Testis (tissue), 3 donors: ENCODE measurements around the gene POFUT1. TPM values are rescaled to one million over a fixed set of nuclear protein-coding genes. Genes with fewer than 3 reads are reported as not detected.

Experiments
- DNase-seq: peaks from one replicate; pipeline ENCODE4 v3.0.0-alpha.2; 2019
- H3K27ac ChIP-seq, 2 donors: fragments of 200-600 bp; sonication (generic); one replicate each; pipeline ENCODE4 v1.5.1; 2019
- H3K27me3 ChIP-seq: fragments of 200-600 bp; sonication (generic); one replicate; pipeline ENCODE4 v1.5.1; 2019
- H3K36me3 ChIP-seq: fragments of 200-600 bp; sonication (generic); one replicate; pipeline ENCODE4 v1.5.1; 2017; ENCODE audit warnings: low read depth; ENCODE audit errors: missing control alignments
- H3K4me1 ChIP-seq: fragments of 200-600 bp; sonication (generic); one replicate; pipeline ENCODE4 v1.5.1; 2019
- H3K4me3 ChIP-seq, 2 donors: fragments of 200-600 bp; sonication (generic); one replicate each; pipeline ENCODE4 v1.5.1; 2017 to 2019
- H3K9me3 ChIP-seq: fragments of 200-600 bp; sonication (generic); one replicate; pipeline ENCODE4 v1.5.1; 2017
- CTCF ChIP-seq, 3 experiments: fragments of 450-650 bp in 2 of 3; fragments of 200-600 bp in 1 of 3; sonication (generic) in 1 of 3; IDR thresholded peaks; one replicate each; pipeline ENCODE4 v1.5.1; 2016 to 2019; ENCODE audit warnings: antibody characterized with exemption in 3 of 3, mild to moderate bottlenecking in 2 of 3, moderate library complexity in 1 of 3
- POLR2A ChIP-seq: fragments of 450-650 bp; IDR thresholded peaks from one replicate; pipeline ENCODE4 v1.6.1; 2017; ENCODE audit warnings: antibody characterized with exemption, mild to moderate bottlenecking, moderate library complexity
- WGBS, 2 donors: methylation state at CpG; one replicate each; pipeline ENCODE4 v1.1.5; 2018; 5-methylcytosine and 5-hydroxymethylcytosine counted together
- intact Hi-C: fragments of 100-400 bp; cut with DNase I; formaldehyde crosslinking; loops from one replicate; pipeline ENCODE4 v1.15.1; 2023; ENCODE audit warnings: low total_unique reads
- polyA plus RNA-seq: library from polyadenylated mRNA; stranded (reverse); fragments of 350-450 nt; fragmentation: Illumina TruSeq; extraction: RNeasy Lipid Tissue Mini Kit (QIAGEN cat#74804); gene quantifications from one replicate; pipeline ENCODE4 v1.2.3, GENCODE V29; 2014; ENCODE audit warnings: low read depth, low replicate concordance; ENCODE audit not compliant: insufficient read depth
- total RNA-seq, 2 donors: library from RNA; depleted of rRNA; stranded (reverse); fragments of >200 nt; gene quantifications; one replicate each; pipeline ENCODE4 v1.2.3, GENCODE V29; 2016

The POFUT1 gene
- total and polyA plus RNA-seq, 3 donors from 2014 or later = 31.0 to 54.2 (median 46.6) TPM

DNA sequence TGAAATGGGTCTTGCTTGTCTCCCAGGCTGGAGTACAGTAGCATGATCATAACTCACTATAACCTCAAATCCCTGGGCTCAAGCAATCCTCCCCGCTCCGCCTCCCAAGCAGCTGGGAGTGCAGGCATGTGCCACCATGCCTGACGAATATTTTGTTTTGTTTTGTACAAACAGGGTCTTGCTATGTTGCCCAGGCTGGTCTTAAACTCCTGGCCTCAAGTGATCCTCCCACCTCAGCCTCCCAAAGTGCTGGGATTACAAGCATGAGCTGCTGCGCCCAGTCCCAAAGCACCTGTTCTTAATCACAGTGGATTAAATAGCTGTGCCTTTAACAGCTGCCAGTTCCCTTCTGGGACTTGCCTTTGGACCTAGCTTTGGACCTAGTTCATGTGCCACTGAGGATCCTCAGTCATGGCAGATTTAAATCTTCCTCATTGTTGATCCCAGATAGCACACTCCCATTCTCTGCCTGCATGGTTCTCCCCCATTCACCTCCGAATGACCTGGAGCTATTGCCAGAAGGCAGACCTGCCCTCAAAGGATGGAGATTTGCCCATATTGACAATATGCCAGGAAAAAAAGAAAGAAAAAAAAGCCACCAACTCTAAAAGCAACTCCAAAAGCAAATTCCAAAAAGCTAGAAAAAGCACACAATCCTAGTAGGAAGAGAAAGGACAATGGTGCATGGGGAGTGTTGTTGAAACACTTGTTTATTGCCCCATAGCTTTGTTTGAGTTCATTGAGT lies 10.6 kb downstream of the POFUT1 start:
- no peak for DNase-seq
- intact Hi-C loops = no loop called here
- TF ChIP-seq POLR2A (no peak), CTCF (IDR thresholded peaks at IDR 0.05) (no peak)
- Histone ChIP-seq H3K4me1 (no peaks in the 10 kb centered on the region), H3K27ac (no peak overlapping the region), H3K27me3 (no peaks in the 10 kb centered on the region), H3K4me3 (no peak overlapping the region), H3K36me3 (no peaks in the 10 kb centered on the region), H3K9me3 (no peaks in the 10 kb centered on the region)
- WGBS, 2 donors = 85 to 91% methylated on average over 5 of the region's 5 CpGs

- WGBS, 2 donors = 91% methylated on average over 4 of the region's 4 CpGs
- no peak for DNase-seq
- H3K4me3 ChIP-seq = no peak overlapping the region
- H3K27me3 ChIP-seq = no peaks in the 10 kb centered on the region
- no peaks in the 10 kb centered on the region for H3K9me3 ChIP-seq
- TF ChIP-seq CTCF (IDR thresholded peaks at IDR 0.05) (no peak), POLR2A (no peak)
- no peak overlapping the region for H3K27ac ChIP-seq
- H3K36me3 ChIP-seq = no peaks in the 10 kb centered on the region
- no peaks in the 10 kb centered on the region for H3K4me1 ChIP-seq
- intact Hi-C loops = no loop called here
These were observed 16.8 kb downstream of the POFUT1 start for GRCh38 chr20:32224463-32224862.

DNA sequence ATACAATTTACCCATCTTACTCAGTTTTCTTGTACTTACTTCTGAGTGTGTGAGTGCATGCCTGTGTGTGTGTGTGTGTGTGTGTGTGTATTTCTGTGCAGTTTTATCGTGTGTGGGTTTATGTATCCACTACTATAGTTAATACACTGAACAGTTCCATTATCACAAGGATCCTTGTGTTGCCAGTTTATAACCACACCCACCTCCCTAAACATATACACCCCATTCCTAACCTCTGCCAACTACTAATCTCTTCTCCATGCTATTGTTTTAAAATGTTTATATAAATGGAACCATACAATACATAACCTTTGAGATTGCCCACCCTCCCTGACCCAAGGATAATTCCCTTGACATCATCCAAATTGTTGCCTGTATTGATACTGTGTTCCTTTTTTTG lies 18.7 kb downstream of the POFUT1 start:
- WGBS, 2 donors = 59 to 71% methylated on average over 1 of the region's 1 CpG

DNA sequence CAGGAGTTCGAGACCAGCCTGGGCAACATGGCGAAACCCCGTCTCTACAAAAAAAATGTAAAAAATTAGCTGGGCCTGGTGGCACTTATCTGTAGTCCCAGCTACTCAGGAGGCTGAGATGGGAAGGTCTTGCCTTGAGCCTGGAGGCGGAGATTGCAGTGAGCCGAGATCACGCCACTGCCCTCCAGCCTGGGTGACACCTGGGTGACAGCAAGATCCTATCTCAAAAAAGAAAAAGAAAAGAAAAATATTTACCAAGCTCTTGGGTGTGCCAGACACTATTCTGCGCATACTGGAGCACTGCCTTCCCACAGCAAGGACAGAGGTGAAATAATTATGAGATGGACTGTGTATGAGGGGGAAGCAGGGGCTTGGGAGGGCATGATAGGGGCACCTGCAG lies 19.6 kb downstream of the POFUT1 start:
- WGBS, 2 donors = 91 to 97% methylated on average over 7 of the region's 7 CpGs
- Histone ChIP-seq H3K27ac (no peak overlapping the region), H3K36me3 (no peaks in the 10 kb centered on the region), H3K4me3 (no peak overlapping the region), H3K4me1 (no peaks in the 10 kb centered on the region), H3K27me3 (no peaks in the 10 kb centered on the region), H3K9me3 (no peaks in the 10 kb centered on the region)
- DNase-seq = no peak
- intact Hi-C loops = no loop called here
- TF ChIP-seq CTCF (IDR thresholded peaks at IDR 0.05) (no peak), POLR2A (no peak)

More for the DNA sequence above, 18.7 kb downstream of the POFUT1 start:
- H3K4me3 ChIP-seq = no peak overlapping the region
- H3K9me3 ChIP-seq = no peaks in the 10 kb centered on the region
- intact Hi-C loops = no loop called here
- H3K27ac ChIP-seq = no peak overlapping the region
- no peaks in the 10 kb centered on the region for H3K36me3 ChIP-seq
- no peak for DNase-seq
- no peak for TF ChIP-seq CTCF (IDR thresholded peaks at IDR 0.05)
- TF ChIP-seq POLR2A = no peak
- no peaks in the 10 kb centered on the region for H3K4me1 ChIP-seq
- H3K27me3 ChIP-seq = no peaks in the 10 kb centered on the region
